GM18502 (cell line): ENCODE results near the gene GCHFR.

Experiments used
- ATAC-seq: cut with Tn5 transposase; IDR thresholded peaks from one replicate; pipeline ENCODE4 v1.9.1; 2021; ENCODE audit warnings: mild to moderate bottlenecking; ENCODE audit not compliant: unreplicated experiment, poor library complexity

GCHFR gene

DNA sequence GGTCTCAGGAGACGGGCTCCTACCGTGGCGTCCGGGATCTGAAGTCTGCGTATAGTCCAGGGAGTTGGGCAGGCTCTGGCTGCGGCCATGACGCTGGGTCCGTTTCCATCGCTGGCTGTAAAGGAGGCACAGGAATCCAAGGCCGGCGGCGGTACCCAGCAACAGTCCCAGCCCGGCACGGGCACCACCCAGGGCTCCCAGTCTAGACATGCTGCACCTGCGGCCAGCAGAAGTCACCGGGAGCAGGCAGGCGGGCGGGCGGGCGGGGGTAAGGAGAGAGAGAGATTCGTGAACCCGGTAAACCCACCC is 9.3 kb upstream of the GCHFR start:
- peak; percentile 1 for ATAC-seq

DNA sequence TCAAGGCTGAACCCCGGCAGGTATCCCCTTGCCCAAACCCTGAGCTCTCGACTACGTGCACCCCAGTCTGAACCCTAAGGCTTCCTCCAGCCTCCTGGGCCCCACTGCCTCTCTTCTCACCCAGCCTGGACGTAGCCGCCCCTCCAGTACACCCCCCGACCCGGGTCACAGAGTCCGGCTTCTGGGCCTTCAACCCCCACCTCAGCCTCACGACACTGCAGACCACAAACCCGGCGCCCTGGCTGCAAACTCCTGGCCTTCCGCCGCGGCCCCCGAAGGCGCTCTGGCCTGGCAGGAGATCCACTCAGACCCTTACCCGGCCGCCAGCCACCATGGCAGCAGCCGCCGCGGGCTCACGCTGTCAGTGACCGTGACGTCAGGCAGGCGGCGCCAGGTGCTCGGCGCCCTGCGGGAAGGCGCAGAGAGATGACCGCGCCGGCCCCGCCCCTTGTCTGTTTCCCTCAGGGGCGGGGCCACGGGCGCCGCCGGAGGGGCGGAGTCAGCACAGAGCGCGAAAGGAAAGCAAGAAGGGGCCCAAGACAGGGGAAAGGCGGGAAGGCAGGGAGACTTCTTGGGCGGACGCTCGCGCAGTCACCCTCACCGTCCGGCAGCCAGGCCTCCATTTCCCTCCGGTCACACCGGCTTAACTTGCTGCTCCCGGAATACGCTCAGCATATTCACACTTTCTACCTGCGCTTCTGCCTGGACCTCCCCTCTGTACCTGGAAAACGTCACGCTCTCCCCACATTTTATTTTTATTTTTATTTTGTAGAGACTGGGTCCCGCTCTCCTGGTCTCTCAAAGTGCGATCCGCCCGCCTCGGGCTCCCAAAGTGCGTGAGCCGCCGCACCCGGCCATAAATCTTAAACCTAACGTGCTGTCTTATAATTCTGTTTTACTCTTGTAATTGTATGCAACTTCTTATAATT is 8.7 kb upstream of the GCHFR start, which contains the start of gene RMDN3:
RMDN3 (minus strand) TSS at position 372 of the 929 bp plus-strand sequence. CDS start 471 bp downstream, outside the sequence.
- ATAC-seq, result peak; percentile 86

DNA sequence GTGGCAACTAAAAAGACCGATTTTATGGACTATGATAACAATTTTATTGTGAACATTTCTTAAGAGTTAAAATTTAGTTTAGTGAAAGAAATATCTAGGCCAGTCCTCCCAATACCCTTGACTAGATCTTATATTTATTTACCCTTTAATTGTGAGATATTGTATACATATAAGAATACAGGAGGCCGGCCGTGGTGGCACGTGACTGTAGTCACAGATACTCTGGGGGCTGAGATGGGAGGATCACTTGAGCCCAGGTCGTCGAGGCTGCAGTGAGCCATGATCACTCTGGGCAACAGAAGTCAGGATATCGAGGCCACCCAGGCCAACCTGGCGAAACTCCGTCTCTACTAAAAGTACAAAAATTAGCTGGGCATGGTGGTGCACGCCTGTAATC is 8.1 kb upstream of the GCHFR start:
- ATAC-seq, result no peak

DNA sequence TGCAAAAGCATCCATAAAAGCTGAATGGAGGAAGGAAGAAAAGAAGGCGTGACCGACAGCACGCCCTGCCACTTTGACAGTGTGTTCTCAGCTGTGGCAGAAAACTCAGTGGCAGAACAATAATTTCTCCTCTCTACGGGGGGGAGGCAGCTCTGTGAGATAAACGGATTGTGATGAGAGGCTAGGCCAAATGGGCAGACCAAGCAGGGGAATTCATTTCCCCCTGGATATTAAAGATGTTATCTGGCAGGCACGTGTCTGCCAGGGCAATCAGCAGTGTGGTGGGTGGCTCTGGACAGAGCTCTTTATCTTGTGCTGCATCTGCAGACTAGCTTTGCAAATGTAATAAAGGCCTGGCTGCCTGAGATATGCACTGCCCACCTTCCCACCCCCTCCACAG is 6.9 kb upstream of the GCHFR start:
- ATAC-seq, result no peak

DNA sequence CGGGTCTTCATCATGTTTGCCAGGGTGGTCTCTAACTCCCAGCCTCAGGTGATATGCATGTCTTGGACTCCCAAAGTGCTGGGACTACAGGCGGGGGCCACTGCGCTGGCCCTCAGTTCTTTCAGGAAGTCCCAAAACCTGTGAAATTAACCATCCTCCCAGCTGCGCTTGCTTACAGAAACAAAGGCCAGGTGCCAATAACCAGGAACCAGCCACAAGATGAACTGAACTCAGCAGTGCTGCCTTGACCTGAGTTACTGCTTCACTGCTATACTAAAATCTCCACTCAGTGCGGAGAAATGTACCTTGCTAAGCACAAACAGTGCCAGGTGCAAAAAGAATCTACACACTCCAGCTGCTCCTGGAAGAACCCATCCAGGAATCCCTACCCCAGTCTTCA is 3.9 kb upstream of the GCHFR start:
- no peak for ATAC-seq

DNA sequence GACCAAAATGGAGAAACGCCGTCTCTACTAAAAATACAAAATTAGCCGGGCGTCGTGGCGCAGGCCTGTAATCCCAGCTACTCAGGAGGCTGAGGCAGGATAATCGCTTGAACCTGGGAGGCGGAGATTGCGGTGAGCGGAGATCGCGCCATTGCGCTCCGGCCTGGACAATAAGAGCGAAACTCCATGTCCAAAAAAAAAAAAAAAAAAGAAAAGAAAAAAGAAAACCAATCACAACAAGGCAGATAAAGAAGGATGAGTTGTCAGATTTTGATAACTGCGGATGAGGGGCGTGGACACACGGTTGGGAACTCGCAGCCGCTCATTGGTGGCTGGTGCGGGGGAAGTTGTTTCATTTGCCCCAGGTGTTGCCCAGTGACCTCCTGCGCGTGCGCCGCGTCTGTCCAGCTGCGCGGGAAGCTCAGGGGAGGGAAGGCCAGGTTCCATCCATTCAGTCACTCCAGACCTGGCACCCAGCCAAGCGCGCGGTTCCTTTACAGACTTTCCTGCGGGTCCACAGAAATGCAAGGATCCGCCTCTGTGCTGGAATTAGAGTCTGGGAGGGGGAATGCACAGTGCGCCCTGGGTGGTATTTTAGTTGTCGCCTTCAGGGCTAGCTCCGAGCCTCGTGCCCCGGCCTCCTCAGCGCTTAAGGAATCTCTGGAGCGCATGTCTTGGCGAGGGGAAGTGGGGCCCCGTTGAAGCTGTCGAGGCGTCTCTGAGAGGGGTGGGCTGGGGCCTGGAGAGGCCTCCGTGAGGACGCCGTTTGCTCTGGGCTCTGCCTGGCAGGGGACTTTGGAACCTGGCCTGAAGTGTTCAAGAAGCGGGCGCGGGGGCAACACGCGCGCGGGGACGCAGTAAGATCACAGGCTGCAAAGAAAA is 708 bp upstream of the GCHFR start:
- ATAC-seq, result no peak

DNA sequence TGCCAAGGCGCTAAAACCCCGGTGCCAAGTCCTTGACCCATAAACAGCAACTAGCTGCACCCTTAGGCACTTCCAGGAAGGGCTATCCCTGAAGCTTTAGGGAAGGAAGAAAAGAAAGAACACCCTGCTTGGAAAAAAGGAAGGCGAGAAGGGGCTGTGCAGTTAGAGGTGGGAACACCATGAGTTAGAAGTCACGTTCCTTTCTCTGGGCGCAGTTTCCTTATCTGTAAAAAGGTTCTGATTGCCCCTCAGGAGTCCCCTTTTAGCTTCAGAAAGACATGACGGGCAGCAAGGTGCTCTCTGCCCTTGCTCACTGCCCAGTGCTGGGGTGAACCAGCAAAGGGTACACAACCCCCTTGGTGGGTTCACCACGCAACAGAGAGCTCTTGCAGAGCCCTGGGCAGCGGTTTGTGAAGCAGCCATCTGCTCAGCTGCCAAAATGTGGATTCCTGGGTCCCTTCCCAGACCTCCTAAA is 798 bp downstream of the GCHFR start:
- no peak for ATAC-seq

DNA sequence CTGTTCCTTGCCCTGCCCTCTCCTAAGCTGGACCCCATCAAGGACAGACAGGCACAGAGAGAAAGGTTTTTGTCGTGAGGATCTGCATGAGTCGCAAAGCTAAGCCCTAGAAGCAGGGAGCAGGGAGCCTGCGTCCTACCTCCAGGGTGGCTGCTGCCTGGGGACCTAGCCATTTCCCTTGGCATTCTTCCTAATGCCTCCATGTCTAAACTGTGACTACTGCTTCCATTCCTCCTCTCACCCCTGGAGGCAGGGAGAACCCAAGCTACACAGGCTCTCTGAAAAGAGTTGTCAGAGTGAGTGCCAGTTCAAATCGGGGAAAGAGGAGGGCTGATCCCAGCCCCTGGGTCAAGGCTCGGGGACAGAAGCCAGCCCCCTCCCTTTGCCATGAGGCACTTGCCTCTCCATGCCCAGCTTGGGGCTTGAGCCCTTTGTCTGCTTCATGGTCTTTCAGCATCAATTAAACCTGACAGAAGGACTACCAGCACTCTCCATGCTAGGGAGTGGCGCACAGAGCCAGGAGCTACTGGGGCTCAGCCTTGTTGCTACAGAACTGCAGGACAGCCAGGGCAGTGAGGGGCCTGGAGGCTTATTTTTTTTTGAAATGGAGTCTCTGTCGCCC is 2.4 kb downstream of the GCHFR start:
- ATAC-seq, result no peak

DNA sequence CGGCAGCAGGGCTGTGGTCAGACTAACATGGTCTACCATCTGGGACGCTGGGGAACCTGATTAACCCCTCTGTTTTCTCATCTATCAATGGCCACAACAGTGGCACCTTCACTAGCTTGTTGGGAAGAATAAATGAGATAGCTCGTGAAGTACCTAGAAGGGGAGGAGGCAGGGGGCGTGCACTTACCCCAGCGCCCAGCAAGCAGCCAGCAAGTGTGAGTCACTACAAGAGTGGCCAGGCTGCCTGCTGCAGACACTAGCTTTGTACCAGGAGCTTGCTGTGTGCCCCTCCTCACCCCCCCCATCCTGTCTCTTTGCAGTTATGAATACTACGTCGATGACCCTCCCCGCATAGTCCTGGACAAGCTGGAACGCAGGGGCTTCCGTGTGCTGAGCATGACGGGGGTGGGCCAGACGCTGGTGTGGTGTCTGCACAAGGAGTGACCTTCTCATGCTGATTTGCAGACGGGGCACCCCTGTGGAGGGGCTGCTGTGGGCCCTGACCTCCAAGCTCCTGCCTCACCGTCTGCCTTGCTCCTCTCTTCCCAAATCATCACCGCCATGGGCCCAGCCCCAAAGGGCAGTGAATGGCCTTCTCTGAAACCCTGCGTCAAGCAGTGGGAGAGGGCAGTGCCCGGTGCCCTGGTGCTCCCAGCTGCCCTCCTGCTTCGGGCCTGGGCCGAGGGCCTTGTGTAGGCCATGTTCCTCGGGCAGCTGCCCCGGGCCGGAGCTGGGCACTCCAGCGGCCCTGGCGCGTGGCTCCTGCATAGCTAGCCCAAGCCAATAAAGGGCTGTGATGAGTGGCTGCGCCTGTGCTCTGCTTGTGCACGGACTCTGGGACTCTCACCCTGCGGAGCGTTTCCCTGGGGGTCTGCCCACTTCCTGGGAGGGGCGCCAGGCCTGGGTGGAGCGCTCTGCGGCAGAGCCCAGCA is 3.3 kb downstream of the GCHFR start:
- ATAC-seq, result no peak

DNA sequence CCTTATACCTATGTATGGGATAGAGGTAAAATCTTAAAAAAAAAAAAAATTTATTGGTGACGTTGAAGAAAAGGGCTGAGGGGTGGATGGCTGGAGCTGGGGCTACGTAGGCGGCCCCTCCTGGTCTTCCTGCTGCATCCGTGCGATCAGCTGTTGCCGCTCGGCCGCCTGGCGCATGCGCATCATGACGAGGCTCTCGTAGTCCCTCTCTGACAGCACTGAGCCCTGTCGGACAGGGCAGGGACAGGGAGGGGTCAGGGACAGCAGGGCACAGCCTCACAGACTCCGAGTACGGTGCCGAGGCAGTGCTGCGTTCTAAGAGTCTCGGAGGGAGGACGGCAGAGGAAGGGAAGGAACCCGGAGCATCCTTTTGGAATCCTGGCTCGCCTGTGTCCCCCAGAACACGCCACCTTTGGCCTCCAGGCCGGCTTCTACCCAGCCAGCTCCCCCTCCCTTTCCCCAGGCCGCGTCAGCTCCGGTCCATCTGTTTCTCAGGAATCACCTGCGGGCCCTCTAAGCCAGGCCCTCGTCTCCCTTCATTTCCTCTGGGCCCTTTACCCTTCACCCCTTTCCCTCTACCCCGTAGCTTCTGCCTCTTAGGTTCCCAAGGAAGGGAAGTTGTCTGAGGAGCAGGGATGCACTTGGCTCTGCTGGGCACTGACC is 4.1 kb downstream of the GCHFR start:
- ATAC-seq, result no peak

DNA sequence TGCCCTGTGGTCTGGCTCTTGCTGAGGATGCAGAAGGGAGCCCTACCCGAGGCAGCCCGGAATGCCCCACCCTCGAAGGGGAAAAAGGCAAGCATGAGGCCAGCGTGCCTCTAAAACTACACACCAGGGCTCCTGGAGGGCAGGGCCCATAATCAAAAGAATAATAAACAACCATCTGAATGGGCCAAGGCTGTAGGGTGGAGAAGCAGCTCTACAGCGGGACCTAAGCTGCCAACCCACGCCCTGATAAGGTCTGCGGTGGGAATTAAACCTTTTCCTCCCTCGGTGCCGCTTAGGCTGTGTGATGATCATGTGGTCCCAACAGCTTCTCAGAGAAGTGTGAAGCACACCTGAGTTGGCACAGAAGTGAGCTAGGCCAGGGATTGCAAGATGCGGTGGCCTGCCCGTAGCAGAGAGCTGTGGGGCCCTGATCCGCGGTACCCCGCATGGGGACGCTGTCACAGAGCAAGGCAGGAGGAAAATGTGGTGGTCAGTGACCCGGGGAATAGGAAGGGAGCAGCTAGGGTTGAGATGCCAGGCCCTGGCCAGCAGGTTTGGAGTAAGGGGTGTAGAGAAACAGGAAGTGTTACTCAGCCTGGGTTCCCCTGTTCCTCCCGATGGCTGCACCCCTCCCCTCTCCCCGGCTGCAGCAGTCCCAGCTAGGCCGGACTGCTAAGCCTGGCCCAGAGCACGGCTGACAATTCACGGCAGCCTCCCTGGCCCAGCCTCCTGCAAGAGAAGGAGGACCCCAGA is 4.8 kb downstream of the GCHFR start:
- peak; percentile 10 for ATAC-seq

DNA sequence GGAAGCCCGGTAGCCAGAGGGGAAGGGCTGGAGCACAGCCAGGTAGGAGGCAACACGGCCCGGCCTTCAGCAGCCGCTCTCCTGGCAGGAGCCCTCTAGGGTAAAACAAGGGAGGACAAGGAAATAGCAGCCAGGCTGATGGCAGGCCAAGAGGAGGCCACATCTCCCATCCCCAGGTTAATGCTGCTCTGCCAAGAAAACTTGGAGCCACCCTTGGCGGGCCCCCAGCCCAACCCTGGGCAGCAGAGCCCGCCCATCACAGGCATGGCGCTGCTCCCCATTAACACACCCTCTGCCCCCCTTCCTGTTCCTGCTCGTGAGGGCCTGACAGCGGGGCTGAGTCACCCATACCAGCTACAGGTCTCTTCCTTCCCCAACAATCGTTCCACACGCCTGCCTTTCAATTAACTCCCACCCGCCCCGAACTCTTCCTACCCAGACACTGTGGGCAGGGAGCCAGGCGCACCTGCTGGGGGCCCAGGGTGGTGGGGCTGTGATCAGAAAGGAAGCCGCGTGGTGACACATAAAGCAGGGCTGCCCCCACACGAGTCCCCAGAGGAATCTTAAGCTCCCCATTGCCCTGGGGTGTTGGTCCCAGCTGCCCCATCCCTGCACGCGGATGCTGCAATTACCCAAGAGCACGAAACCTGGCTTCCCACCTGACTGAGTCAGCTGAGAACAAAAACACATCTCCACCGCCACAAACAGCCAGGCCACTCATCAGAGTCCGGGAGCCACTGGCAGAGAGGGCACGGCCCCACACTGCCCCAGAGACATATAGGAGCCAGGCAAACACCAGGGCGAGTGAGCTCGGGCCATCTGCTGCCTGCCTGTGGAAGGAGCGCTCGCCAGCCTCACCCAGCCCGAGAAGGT is 5.6 kb downstream of the GCHFR start, which contains the start of gene C15orf62:
C15orf62 (plus strand) TSS at position 707 of the 873 bp plus-strand sequence. CDS start 516 bp downstream, outside the sequence.
- peak; percentile 46 for ATAC-seq

DNA sequence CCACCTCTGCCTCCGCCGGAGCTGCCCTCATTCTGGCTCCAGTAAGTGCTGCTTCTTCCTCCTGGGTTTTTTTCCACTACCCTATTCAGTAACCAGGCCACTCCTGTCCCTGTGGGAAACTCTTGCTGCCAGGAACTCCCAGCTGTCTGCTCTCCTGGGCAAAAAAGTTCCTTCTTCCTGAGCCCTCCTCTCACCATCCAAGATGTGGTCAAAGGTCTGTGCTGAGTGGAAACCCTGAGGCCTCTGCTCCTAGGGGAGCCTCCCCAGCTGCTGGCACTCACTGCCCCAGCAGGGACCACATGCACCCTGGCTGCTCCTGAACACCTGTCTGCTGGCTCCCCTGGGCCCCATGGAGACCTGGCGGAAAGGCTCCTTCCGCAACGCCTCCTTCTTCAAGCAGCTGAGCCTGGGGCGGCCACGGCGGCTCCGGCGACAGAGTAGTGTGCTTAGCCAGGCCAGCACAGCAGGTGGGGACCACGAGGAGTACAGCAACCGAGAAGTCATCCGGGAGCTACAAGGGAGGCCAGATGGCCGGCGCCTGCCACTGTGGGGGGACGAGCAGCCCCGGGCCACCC is 6.4 kb downstream of the GCHFR start:
- no peak for ATAC-seq

DNA sequence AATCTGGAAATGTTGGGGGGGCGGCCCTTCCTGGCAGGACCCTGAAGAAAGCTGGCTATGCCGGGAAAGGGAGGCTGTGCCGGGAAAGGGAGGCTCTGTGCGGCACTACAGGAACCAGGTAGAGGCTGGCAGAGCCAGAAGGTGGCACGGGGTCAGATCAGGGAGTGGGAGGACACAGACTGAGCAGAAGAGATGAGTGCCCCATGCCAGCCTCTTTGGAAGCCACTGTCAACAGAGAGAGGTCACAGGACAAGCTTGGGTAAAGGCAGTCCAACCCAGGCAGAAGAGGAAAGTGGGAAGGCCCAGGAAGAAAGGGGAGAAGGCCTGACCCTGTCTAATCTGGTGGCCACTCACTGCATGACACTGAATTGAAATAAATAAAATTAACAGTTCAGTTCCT is 7.4 kb downstream of the GCHFR start:
- ATAC-seq, result no peak

DNA sequence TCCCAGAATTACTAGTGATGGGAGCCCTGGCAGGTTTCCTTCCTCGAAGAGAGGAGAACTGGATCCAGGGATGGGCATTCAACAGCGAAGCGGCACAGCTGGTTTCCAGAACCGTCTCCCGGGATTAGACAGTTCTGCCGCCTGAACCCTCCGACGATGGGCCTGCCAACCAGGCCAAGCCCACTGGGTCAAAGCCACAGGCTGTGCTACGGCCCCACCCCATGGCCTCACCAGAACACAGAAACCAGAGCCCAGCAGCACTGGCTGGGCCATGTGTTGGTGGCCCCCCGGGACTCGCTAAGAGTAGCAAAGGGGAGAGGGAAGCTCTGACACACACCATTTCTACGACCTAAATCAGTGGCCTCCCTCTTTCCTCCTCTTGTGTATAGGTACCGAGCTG is 8.1 kb downstream of the GCHFR start:
- ATAC-seq, result no peak

DNA sequence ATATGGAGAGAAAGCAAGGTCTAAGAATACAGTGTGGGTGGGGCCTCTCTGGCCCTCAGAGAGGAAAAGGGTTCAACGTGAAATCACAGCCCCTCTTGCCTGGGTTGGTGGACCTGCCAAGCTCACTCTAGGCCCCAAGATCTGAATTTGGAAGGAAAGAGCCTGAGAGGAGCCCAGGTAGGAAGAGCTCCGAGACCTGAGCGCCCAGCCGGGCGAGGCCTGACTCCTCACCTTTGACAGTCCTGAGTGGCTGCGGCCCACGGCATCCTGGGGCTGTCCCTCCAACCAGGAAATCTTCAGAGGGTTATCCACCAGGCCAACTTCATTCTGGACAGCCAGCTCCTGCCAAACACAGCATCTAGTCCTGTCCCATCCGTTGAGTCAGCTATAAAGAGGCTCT is 9.6 kb downstream of the GCHFR start:
- ATAC-seq, result no peak

DNA sequence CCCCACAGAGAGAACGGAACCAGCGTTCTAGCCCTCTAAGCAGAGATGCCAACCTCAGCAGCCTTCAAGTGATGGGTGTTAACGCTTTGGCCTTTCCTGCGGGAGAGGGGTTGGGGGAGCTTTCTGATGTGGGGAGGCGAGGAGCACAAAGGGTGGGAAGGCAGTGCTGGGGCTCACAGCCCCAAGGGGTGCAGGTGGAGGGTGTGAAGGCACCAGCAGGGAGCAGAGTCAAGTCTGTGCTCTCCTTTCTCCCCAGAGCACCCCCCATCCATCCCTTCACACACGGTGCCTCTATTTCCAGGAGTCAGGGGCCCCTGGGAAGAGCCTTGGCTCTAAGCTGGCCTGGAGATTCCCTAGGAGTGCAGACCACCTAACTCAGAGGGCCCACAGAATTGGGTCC is 10.0 kb downstream of the GCHFR start:
- no peak for ATAC-seq
